ENCODE data around the gene EXD3. TPM values are rescaled to one million over a fixed set of nuclear protein-coding genes. Genes with fewer than 3 reads are reported as not detected.

EXD3 gene
- total and polyA plus RNA-seq, 2 donors from 2014 or later, result 18.9 to 44.5 TPM

DNA sequence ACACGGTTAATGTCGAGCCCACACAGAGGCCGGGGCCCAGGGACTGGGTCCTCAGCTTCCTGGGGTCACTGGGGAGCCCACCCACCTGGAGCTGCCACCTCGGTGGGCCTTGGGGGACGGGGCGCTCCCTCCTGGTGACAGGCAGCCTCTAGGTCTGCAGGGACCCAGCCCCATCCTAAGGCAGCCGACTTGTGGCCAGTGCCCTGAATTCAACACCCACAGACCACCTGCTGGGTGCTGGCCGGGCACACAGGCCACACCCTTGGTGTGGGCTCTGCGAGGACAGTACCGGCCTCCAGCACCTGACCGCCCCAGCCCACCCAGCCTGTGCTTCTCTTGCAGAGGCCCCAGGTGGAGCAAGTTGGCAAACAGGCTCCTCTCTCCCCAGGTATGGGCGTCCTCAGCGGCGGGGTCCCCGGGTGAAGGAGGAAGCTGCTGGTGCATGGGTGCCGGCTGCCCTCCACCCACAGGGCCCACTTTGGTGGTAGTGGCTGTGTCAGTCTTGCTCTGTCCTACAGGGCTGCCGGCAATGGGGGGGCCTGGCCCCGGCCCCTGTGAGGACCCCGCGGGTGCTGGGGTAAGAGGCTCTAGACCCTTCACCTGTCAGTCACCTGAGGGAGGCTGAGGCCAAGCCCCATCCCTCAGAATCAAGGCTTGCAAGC is 9.9 kb upstream of the EXD3 start:
- H3K9ac ChIP-seq (ENCODE audit: low read length in 3 of 3), result no peak overlapping the region
- no peak overlapping the region for H3K27ac ChIP-seq (ENCODE audit: low read depth in 2 of 2, low read length in 2 of 2)
- peaks cover 0 to 7% (median 0%) of the 10 kb centered on the region in 3 donors for H3K4me1 ChIP-seq (ENCODE audit: control insufficient read depth in 2 of 3, insufficient read depth in 2 of 3, low read depth in 1 of 3, low read length in 3 of 3)
- FAIRE-seq, result no peak
- no peaks in the 10 kb centered on the region for H3K27me3 ChIP-seq (ENCODE audit: control insufficient read depth, insufficient read depth, low read length)
- TF ChIP-seq, protein P1, sequence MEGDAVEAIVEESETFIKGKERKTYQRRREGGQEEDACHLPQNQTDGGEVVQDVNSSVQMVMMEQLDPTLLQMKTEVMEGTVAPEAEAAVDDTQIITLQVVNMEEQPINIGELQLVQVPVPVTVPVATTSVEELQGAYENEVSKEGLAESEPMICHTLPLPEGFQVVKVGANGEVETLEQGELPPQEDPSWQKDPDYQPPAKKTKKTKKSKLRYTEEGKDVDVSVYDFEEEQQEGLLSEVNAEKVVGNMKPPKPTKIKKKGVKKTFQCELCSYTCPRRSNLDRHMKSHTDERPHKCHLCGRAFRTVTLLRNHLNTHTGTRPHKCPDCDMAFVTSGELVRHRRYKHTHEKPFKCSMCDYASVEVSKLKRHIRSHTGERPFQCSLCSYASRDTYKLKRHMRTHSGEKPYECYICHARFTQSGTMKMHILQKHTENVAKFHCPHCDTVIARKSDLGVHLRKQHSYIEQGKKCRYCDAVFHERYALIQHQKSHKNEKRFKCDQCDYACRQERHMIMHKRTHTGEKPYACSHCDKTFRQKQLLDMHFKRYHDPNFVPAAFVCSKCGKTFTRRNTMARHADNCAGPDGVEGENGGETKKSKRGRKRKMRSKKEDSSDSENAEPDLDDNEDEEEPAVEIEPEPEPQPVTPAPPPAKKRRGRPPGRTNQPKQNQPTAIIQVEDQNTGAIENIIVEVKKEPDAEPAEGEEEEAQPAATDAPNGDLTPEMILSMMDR (IDR thresholded peaks at IDR 0.05; ENCODE audit: borderline replicate concordance, extremely low read depth, insufficient read depth), result no peak
- no peaks in the 10 kb centered on the region for H3K36me3 ChIP-seq (ENCODE audit: control insufficient read depth in 2 of 3, insufficient read depth in 3 of 3, low read length in 3 of 3)
- intact Hi-C loops (cut with DNase I), result no loop called here
- no peaks in the 10 kb centered on the region for H3K9me3 ChIP-seq (ENCODE audit: control insufficient read depth in 2 of 3, insufficient read depth in 1 of 3, low read length in 3 of 3)
- DNase-seq, result peak in 1 of 5 donors; percentile 76
- no peak overlapping the region for H3K4me3 ChIP-seq (ENCODE audit: low read length in 3 of 3)

- TF ChIP-seq, protein P1 (IDR thresholded peaks at IDR 0.05; ENCODE audit: borderline replicate concordance, extremely low read depth, insufficient read depth), result no peak
- Histone ChIP-seq H3K27me3 (ENCODE audit: control insufficient read depth, insufficient read depth, low read length) (no peaks in the 10 kb centered on the region), H3K4me1 (ENCODE audit: control insufficient read depth in 2 of 3, insufficient read depth in 2 of 3, low read depth in 1 of 3, low read length in 3 of 3) (peaks cover 0 to 2% (median 0%) of the 10 kb centered on the region in 3 donors), H3K9ac (ENCODE audit: low read length in 3 of 3) (no peak overlapping the region), H3K27ac (ENCODE audit: low read depth in 2 of 2, low read length in 2 of 2) (no peak overlapping the region), H3K4me3 (ENCODE audit: low read length in 3 of 3) (no peak overlapping the region), H3K36me3 (ENCODE audit: control insufficient read depth in 2 of 3, insufficient read depth in 3 of 3, low read length in 3 of 3) (no peaks in the 10 kb centered on the region), H3K9me3 (ENCODE audit: control insufficient read depth in 2 of 3, insufficient read depth in 1 of 3, low read length in 3 of 3) (no peaks in the 10 kb centered on the region)
- intact Hi-C loops (cut with DNase I), result no loop called here
- no peak for FAIRE-seq
- peak in 1 of 5 donors; percentile 76 for DNase-seq
These were observed 8.5 kb upstream of the EXD3 start for GRCh38 chr9:137431416-137431931.

DNA sequence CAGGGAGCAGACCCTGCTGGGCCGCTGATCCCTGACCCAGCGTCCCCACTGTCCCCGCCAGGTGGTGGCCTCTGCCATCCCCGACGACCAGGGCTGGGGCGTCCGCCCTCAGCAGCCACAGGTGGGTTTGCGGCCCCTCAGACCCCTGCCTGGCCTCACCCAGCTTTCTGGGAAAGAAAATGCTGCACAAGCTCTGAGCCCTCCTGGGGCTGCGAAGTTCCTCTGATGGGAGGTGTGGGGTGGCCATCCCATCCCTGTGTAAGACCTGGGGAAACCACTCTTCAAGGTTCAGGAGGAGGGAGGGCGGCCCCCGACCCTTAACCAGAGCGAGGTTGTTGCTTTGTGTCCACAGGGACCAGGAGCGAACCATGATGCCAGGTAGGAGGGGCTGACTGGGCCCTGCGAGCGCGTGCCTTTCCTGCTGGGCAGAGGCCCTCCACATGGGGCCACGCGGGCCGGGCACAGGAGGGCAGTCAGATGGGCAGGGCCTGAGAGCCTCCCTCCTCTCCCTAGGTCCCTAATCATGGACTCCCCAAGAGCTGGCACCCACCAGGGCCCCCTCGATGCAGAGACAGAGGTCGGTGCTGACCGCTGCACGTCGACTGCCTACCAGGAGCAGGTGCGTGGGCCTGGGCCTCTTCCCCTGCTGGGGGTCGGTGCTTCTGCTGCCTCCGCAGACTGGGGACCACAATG is 7.9 kb upstream of the EXD3 start:
- TF ChIP-seq, protein P1 (IDR thresholded peaks at IDR 0.05; ENCODE audit: borderline replicate concordance, extremely low read depth, insufficient read depth), result no peak
- Histone ChIP-seq H3K4me1 (ENCODE audit: control insufficient read depth in 2 of 3, insufficient read depth in 2 of 3, low read depth in 1 of 3, low read length in 3 of 3) (no peaks in the 10 kb centered on the region), H3K9ac (ENCODE audit: low read length in 3 of 3) (no peak overlapping the region), H3K9me3 (ENCODE audit: control insufficient read depth in 2 of 3, insufficient read depth in 1 of 3, low read length in 3 of 3) (no peaks in the 10 kb centered on the region), H3K27me3 (ENCODE audit: control insufficient read depth, insufficient read depth, low read length) (no peaks in the 10 kb centered on the region), H3K4me3 (ENCODE audit: low read length in 3 of 3) (no peak overlapping the region), H3K36me3 (ENCODE audit: control insufficient read depth in 2 of 3, insufficient read depth in 3 of 3, low read length in 3 of 3) (no peaks in the 10 kb centered on the region), H3K27ac (ENCODE audit: low read depth in 2 of 2, low read length in 2 of 2) (no peak overlapping the region)
- FAIRE-seq, result no peak
- intact Hi-C loops (cut with DNase I), result no loop called here
- DNase-seq, result peak in 1 of 5 donors; percentile 68
